HG02870 (cell line): ENCODE data around the gene FAM219B.
"Not testable (repeated sequence)": the region's sequence is repeated elsewhere in the genome, so short reads cannot be mapped to it uniquely, and the experiment has no call there.

Experiments
- ATAC-seq: cut with Tn5 transposase; IDR thresholded peaks from one replicate; pipeline ENCODE4 v1.9.1; 2021; ENCODE audit warnings: mild to moderate bottlenecking, moderate library complexity; ENCODE audit not compliant: unreplicated experiment

Gene FAM219B

GRCh38 chr15:74906450-74907162 lies at the start of gene FAM219B:
FAM219B (minus strand) TSS chr15:74906851; CDS start chr15:74906800, 51 bp downstream.
- peak; percentile 92 for ATAC-seq

- ATAC-seq, result no peak
Observed at GRCh38 chr15:74955796-74956647, 49.4 kb upstream of the FAM219B start.

GRCh38 chr15:74955017-74955416 lies 48.4 kb upstream of the FAM219B start:
- no peak for ATAC-seq

- no peak for ATAC-seq
Observed at GRCh38 chr15:74954515-74954914, 47.9 kb upstream of the FAM219B start.

GRCh38 chr15:74951006-74951405 lies 44.4 kb upstream of the FAM219B start:
- ATAC-seq, result no peak

GRCh38 chr15:74950078-74950908 lies 43.6 kb upstream of the FAM219B start:
- no peak for ATAC-seq

GRCh38 chr15:74937590-74938371 lies 31.1 kb upstream of the FAM219B start, which contains the start of gene COX5A:
COX5A (minus strand) TSS chr15:74938073; CDS start chr15:74938014, 59 bp downstream.
- peak; percentile 88 for ATAC-seq

- no peak for ATAC-seq
Observed at GRCh38 chr15:74937272-74937589, 30.6 kb upstream of the FAM219B start.

- ATAC-seq, result not testable (repeated sequence)
Observed at GRCh38 chr15:74935193-74935592, 28.5 kb upstream of the FAM219B start.

- ATAC-seq, result no peak
Observed at GRCh38 chr15:74933573-74933972, 26.9 kb upstream of the FAM219B start.

GRCh38 chr15:74928771-74929198 lies 22.1 kb upstream of the FAM219B start:
- no peak for ATAC-seq

- ATAC-seq, result no peak
Observed at GRCh38 chr15:74924525-74924924, 17.9 kb upstream of the FAM219B start.

- ATAC-seq, result no peak
Observed at GRCh38 chr15:74920456-74920855, 13.8 kb upstream of the FAM219B start.

- no peak for ATAC-seq
Observed at GRCh38 chr15:74917676-74918075, 11.0 kb upstream of the FAM219B start.

GRCh38 chr15:74913799-74914198 lies 7.1 kb upstream of the FAM219B start:
- ATAC-seq, result not testable (repeated sequence)

GRCh38 chr15:74913041-74913440 lies 6.4 kb upstream of the FAM219B start:
- ATAC-seq, result no peak

GRCh38 chr15:74908635-74909034 lies 2.0 kb upstream of the FAM219B start:
- no peak for ATAC-seq

- ATAC-seq, result no peak
Observed at GRCh38 chr15:74907163-74907870, 666 bp upstream of the FAM219B start.

- ATAC-seq, result peak; percentile 18
Observed at GRCh38 chr15:74906067-74906449, 593 bp downstream of the FAM219B start.
